ENCODE measurements around the gene HDAC10. TPM values are rescaled to one million over a fixed set of nuclear protein-coding genes. Genes with fewer than 3 reads are reported as not detected.

HDAC10 gene
- 24.9 and 29.3 TPM in 2 replicates for total RNA-seq (2014; rRNA removed; shearing (Covaris generic))

DNA sequence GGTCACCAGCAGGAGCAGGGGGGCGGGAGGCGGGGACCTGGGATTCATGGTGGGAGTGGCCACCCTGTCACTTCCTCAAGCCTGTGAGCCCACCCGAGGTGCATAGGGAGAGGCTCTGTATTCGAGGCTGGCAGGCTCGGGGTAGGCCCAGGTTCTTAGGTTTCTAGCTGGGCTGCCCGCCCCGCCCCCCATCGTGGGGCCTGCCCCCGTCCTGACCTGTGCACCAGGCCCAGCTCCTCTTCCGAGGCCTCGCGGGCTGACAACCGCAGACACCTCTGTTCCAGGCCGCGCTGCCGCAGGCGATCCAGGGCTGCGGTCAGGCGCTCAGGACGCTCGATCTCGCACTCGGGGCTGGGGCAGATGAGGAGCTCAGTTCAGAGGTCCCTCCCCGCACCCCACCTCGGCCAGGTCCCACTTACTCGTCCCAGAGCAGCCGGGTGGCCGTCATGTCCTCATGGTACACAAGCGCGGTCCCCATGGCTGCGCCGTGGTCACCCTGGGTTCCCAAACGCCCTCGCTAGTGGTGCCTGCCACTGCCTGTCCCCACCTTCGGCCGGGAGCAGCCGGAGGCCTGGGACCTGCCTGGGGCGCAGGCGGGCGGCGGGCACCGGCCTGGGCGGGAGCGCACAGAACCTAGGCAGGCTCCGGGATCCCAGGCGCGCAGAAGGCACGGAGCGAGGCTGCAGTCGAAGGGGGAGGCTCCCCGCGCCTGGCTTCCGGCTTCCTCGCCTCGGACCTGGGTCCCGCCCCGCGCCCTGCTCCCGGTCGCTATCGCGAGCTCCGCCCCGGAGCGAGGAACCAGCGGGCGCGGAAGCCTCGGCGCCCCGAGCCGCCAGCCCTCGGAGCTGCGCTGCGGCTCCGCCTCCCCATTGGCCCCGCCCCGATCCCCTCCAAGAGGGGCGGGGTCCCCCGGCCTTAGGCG is at the start of gene HDAC10:
TSS of gene HDAC10 (minus strand) at position 711 of the 922 bp plus-strand sequence. CDS start at position 478, 233 bp downstream.

DNA sequence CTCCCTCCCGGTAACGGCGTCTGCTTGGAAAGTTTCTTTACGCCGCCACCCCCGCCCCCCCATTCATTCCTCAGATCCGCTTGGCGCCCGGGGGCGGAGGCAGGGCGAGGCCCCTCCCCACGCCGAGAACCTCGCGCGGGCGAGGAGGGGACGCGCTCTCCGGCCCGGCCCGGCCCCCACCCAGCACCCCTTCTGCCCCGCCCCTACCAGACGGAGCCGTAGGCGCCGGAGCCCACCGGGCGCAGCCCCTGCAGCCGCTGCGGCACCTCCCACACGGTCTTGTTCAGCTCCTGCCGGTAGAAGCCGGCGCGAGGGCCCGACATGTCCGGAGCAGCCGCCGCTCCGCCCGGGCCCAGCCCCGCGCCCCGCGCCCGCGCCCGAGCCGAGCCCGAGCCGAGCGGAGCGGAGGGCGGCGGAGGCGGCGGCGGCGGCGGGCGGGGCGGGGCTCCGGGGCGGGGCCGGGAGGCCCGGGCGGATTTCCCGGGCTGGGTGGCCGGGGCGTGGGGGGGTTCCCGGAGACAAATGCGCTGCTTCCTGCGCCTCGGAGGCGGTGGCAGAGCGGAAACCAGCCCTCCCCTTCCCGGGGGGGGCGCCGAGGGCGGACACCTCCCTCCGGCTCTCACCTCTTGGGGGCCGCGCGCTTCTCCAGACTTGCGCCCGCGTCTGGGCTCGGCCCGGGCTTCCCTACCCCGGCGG is 19.1 kb upstream of the HDAC10 start, which contains the start of gene MAPK11:
TSS of gene MAPK11 (minus strand) at position 411 of the 696 bp plus-strand sequence. CDS start at position 323, 88 bp downstream.

GRCh38 chr22:50261615-50262459 is 10.8 kb upstream of the HDAC10 start, which contains the start of gene MAPK12:
MAPK12 (minus strand) TSS chr22:50261683; CDS start chr22:50261509, 174 bp downstream.

GRCh38 chr22:50244420-50245213 is 6.4 kb downstream of the HDAC10 start, which contains the start of gene TUBGCP6:
TUBGCP6 (minus strand) TSS chr22:50245023; CDS start chr22:50244459, 564 bp downstream.

DNA sequence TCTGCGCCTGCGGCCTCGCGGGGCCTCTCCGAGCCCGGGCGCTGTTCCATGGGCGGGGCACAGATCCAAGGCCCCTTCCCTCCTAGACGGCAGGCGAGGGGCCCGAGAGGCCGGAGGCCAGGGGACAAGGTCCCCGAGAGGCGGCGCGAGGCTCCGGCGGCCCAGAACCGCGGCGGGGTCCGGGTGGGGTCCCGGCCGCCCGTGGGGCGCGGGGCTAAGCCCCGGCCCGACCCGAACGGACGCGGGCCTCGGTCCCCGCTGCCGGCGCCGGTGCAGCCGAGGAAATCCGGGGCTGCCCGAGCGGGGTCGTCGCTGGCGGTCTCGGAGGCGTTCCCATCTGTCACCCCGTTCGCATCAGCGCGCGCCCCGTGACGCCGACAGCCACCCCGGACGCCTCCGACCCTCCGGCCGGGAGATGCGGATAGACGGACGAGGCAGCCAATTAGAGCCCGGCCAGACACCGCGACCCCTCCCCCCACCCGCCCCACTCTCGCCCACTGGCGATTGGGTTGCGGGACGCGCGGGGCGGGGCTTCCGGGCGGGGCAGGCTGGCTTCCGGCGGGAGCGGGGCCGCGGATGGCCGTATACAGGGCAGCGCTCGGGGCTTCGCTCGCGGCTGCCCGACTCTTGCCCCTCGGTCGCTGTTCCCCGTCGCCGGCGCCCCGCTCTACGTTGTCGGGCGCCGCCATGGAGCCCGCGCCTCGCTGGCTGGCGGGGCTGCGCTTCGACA is 50.4 kb downstream of the HDAC10 start, which contains the start of gene SELENOO:
TSS of gene SELENOO (plus strand) at position 551 of the 730 bp plus-strand sequence. CDS start at position 577, 26 bp downstream.

Other genes with a start within 250 kb of the HDAC10 start
- not detected in 2 replicates for gene IL17REL, start 238.5 kb downstream of the HDAC10 start, total RNA-seq (2014; rRNA removed; shearing (Covaris generic))
- not detected in 2 replicates for gene TTLL8, start 193.0 kb downstream of the HDAC10 start, total RNA-seq (2014; rRNA removed; shearing (Covaris generic))
- gene MLC1, start 165.8 kb downstream of the HDAC10 start, total RNA-seq (2014; rRNA removed; shearing (Covaris generic)), result 0.04 and 0.34 TPM in 2 replicates
- gene MOV10L1, start 161.3 kb downstream of the HDAC10 start, total RNA-seq (2014; rRNA removed; shearing (Covaris generic)), result 0.11 TPM in 1 of 2 replicates, not detected in the other
- gene PANX2, start 80.5 kb downstream of the HDAC10 start, total RNA-seq (2014; rRNA removed; shearing (Covaris generic)), result 0.68 and 0.93 TPM in 2 replicates
- 30.9 and 31.5 TPM in 2 replicates for gene TRABD, start 65.4 kb downstream of the HDAC10 start, total RNA-seq (2014; rRNA removed; shearing (Covaris generic))
- 21.1 and 21.6 TPM in 2 replicates for gene SELENOO, start 50.3 kb downstream of the HDAC10 start, total RNA-seq (2014; rRNA removed; shearing (Covaris generic))
- gene TUBGCP6, start 6.2 kb downstream of the HDAC10 start, total RNA-seq (2014; rRNA removed; shearing (Covaris generic)), result 21.3 and 21.4 TPM in 2 replicates
- gene MAPK12, start 10.4 kb upstream of the HDAC10 start, total RNA-seq (2014; rRNA removed; shearing (Covaris generic)), result 26.4 and 33.2 TPM in 2 replicates
- gene MAPK11, start 19.1 kb upstream of the HDAC10 start, total RNA-seq (2014; rRNA removed; shearing (Covaris generic)), result 6.8 and 7.5 TPM in 2 replicates
- 43.0 and 45.2 TPM in 2 replicates for gene PLXNB2, start 56.4 kb upstream of the HDAC10 start, total RNA-seq (2014; rRNA removed; shearing (Covaris generic))
- gene DENND6B, start 75.7 kb upstream of the HDAC10 start, total RNA-seq (2014; rRNA removed; shearing (Covaris generic)), result 0.72 and 0.98 TPM in 2 replicates
- gene PPP6R2, start 92.1 kb upstream of the HDAC10 start, total RNA-seq (2014; rRNA removed; shearing (Covaris generic)), result 34.7 and 35.6 TPM in 2 replicates
- gene SBF1, start 223.8 kb upstream of the HDAC10 start, total RNA-seq (2014; rRNA removed; shearing (Covaris generic)), result 51.5 and 55.0 TPM in 2 replicates
- 6.3 and 7.4 TPM in 2 replicates for gene ADM2, start 230.3 kb upstream of the HDAC10 start, total RNA-seq (2014; rRNA removed; shearing (Covaris generic))
- gene MIOX, start 235.6 kb upstream of the HDAC10 start, total RNA-seq (2014; rRNA removed; shearing (Covaris generic)), result 0.34 TPM in 1 of 2 replicates, not detected in the other

Measured in A375 (cell line).